C4-2B (cell line): ENCODE data around the gene SEPTIN2.
A peak's percentile ranks its signal among the peaks of the same experiment; 100 is the strongest.

ENCODE experiments used
- CTCF ChIP-seq: fragments of 450-650 bp; conservative IDR thresholded peaks from 2 replicates; pipeline ENCODE4 v1.5.1; 2017; ENCODE audit warnings: mild to moderate bottlenecking
- ZFX ChIP-seq: fragments of 450-650 bp; IDR thresholded peaks from 2 replicates; pipeline ENCODE4 v1.6.1; 2017

DNA sequence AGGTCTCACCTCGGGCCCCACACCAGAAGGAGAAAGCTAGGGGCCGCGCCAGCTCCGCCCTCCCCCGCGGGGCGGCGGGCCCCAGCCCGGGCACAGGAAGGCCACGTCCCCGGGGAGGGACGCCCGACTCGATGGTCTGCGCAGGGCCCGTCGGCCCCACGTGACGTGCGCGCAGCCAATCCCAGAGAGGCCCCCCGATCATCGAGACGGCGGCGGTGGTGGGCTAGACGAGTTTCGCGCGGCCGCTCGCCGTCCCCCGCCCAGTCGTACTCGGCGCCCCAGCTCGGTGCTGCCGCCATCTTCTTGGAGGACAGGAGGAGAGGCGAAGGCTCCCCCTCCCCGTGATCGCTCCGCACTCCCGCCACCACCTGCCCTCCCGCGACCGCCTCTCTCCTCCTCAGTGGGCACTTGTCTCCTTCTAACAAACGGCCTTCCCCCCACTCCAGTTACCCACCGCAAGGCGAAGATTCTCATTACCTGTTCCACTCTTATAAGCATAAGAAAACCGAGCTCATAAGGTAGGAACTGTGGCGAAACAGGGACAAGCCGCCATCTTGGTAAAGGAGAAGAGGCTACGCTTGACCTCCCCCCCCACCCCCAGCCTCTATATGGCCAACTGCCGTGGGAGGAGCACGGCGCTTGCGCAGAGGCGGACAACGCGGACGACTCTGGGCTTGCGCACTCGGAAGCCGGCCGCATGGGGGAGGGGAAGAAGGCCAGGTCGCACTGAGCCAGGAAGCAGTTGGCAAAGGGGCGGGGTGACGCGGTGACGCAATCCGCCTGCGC lies 439 bp upstream of the SEPTIN2 start, which contains the start of gene HDLBP:
- peak; percentile 70 for TF ChIP-seq CTCF
- no peak for TF ChIP-seq ZFX
